ENCODE results near the gene PERM1. TPM values are rescaled to one million over a fixed set of nuclear protein-coding genes. Genes with fewer than 3 reads are reported as not detected.
A peak's percentile ranks its signal among the peaks of the same experiment; 100 is the strongest.
"Not testable (repeated sequence)": the region's sequence is repeated elsewhere in the genome, so short reads cannot be mapped to it uniquely, and the experiment has no call there.

Gene PERM1
- total RNA-seq, 1 donor, result not detected

- no peak for DNase-seq (ENCODE audit: low read depth)
- no peak overlapping the region for H3K4me3 ChIP-seq (ENCODE audit: low read depth, low read length)
- no peak for TF ChIP-seq CTCF (IDR thresholded peaks at IDR 0.05; ENCODE audit: insufficient read depth, low read length)
These were observed 33.9 kb downstream of the PERM1 start for GRCh38 chr1:947958-948357.

DNA sequence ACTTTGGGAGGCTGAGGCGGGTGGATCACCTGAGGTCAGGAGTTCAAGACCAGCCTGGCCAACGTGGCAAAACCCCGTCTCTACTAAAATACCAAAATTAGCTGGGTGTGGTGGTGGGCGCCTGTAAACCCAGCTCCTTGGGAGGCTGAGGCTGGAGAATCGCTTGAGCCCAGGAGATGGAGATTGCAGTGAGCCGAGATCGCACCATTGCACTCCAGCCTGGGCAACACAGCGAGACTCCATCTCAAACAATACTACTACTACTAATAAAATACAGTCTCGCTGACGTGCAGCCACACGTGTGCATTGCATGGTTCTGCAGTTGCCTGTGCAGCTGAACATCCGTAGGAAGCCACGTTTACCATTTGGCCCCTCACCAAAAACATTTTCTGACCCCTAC lies 35.1 kb downstream of the PERM1 start:
- not testable (repeated sequence) for DNase-seq (ENCODE audit: low read depth); H3K4me3 ChIP-seq (ENCODE audit: low read depth, low read length)

GRCh38 chr1:945688-946556 lies 36.0 kb downstream of the PERM1 start:
- no peak for TF ChIP-seq CTCF (IDR thresholded peaks at IDR 0.05; ENCODE audit: insufficient read depth, low read length)
- DNase-seq (ENCODE audit: low read depth), result no peak
- no peak overlapping the region for H3K4me3 ChIP-seq (ENCODE audit: low read depth, low read length)

- no peak overlapping the region for H3K4me3 ChIP-seq (ENCODE audit: low read depth, low read length)
- DNase-seq (ENCODE audit: low read depth), result peak; percentile 49
- TF ChIP-seq CTCF (IDR thresholded peaks at IDR 0.05; ENCODE audit: insufficient read depth, low read length), result no peak
These were observed 37.3 kb downstream of the PERM1 start for GRCh38 chr1:944341-945325.

DNA sequence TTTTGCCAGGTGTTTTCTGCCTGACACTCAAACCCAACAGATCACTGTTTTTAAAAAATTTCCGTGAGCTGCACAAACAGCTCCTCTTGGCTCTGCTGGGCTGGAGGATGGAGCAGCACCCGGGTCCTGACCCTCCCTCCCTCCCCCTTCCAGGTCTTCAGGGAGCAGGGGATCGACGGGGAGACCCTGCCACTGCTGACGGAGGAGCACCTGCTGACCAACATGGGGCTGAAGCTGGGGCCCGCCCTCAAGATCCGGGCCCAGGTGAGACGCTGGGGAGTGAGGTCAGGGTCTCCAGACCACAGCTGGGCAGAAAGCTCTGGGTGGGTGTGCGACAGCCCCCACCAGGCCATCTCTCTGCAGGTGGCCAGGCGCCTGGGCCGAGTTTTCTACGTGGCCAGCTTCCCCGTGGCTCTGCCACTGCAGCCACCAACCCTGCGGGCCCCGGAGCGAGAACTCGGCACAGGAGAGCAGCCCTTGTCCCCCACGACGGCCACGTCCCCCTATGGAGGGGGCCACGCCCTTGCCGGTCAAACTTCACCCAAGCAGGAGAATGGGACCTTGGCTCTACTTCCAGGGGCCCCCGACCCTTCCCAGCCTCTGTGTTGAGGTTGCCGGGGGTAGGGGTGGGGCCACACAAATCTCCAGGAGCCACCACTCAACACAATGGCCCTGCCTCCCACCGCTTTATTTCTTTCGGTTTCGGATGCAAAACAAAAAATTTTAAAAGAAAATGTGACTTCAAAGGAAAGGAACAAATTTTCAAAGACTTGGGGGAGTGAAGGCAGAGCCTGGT lies 38.1 kb downstream of the PERM1 start:
- DNase-seq (ENCODE audit: low read depth), result no peak
- no peak for TF ChIP-seq CTCF (IDR thresholded peaks at IDR 0.05; ENCODE audit: insufficient read depth, low read length)

GRCh38 chr1:942864-943533 lies 38.9 kb downstream of the PERM1 start:
- no peak for TF ChIP-seq CTCF (IDR thresholded peaks at IDR 0.05; ENCODE audit: insufficient read depth, low read length)

More for the DNA sequence above, 38.1 kb downstream of the PERM1 start:
- no peak overlapping the region for H3K4me3 ChIP-seq (ENCODE audit: low read depth, low read length)

More at GRCh38 chr1:942864-943533, 38.9 kb downstream of the PERM1 start:
- peak; percentile 58 for DNase-seq (ENCODE audit: low read depth)
- H3K4me3 ChIP-seq (ENCODE audit: low read depth, low read length), result no peak overlapping the region
